HepG2 (cell line): Measurements from ENCODE around the gene PCIF1. TPM values are rescaled to one million over a fixed set of nuclear protein-coding genes. Genes with fewer than 3 reads are reported as not detected.

Source experiments
- ARHGAP35 ChIP-seq: sonication (generic); formaldehyde crosslinking; IDR thresholded peaks from 2 replicates; pipeline ENCODE4 v1.9.0; 2022; ENCODE audit warnings: mild to moderate bottlenecking, inconsistent platforms, moderate library complexity, missing genetic modification reagents, borderline replicate concordance
- ATF7 ChIP-seq, 2 experiments: fragments of 450-650 bp in 1 of 2; sonication (generic) in 1 of 2; formaldehyde crosslinking in 1 of 2; IDR thresholded peaks; 2 replicates each; pipeline versions ENCODE4 v1.4.0 to v1.6.1; 2016 to 2020; ENCODE audit warnings: antibody characterized with exemption in 1 of 2, mild to moderate bottlenecking in 1 of 2, missing genetic modification reagents in 1 of 2
- HOXA5 ChIP-seq: sonication (generic); formaldehyde crosslinking; IDR thresholded peaks from 2 replicates; pipeline ENCODE4 v1.4.0; 2020; ENCODE audit warnings: missing genetic modification reagents
- MATR3 ChIP-seq: sonication (generic); formaldehyde crosslinking; IDR thresholded peaks from 2 replicates; pipeline ENCODE4 v1.4.0; 2020; ENCODE audit warnings: missing genetic modification reagents
- MED8 ChIP-seq: sonication (generic); formaldehyde crosslinking; IDR thresholded peaks from 2 replicates; pipeline ENCODE4 v1.8.1; 2023; ENCODE audit warnings: mild to moderate bottlenecking, missing genetic modification reagents; ENCODE audit not compliant: insufficient replicate concordance
- NBN ChIP-seq: fragments of 450-650 bp; conservative IDR thresholded peaks from 2 replicates; pipeline ENCODE4 v1.6.1; 2017
- NR3C1 ChIP-seq: sonication (generic); formaldehyde crosslinking; IDR thresholded peaks from 2 replicates; pipeline ENCODE4 v1.4.0; 2020; ENCODE audit warnings: missing genetic modification reagents
- RBM39 ChIP-seq: fragments of 200-400 bp; formaldehyde crosslinking; IDR thresholded peaks from one replicate; pipeline ENCODE4 v1.6.1; 2018; ENCODE audit warnings: antibody characterized with exemption, mild to moderate bottlenecking, low read depth, low read length; ENCODE audit not compliant: poor library complexity, severe bottlenecking
- SIX1 ChIP-seq: sonication (generic); formaldehyde crosslinking; IDR thresholded peaks from 2 replicates; pipeline ENCODE4 v1.4.0; 2020; ENCODE audit warnings: missing genetic modification reagents, borderline replicate concordance
- SPEN ChIP-seq: sonication (generic); formaldehyde crosslinking; IDR thresholded peaks from 2 replicates; pipeline ENCODE4 v1.5.1; 2020; ENCODE audit warnings: low read depth, mild to moderate bottlenecking, missing genetic modification reagents
- ZNF10 ChIP-seq: sonication (generic); formaldehyde crosslinking; IDR thresholded peaks from 2 replicates; pipeline ENCODE4 v1.4.0; 2020; ENCODE audit warnings: mild to moderate bottlenecking, low read depth, missing genetic modification reagents, borderline replicate concordance
- ZNF253 ChIP-seq: sonication (generic); formaldehyde crosslinking; IDR thresholded peaks from 2 replicates; pipeline ENCODE4 v1.8.0; 2022; ENCODE audit warnings: mild to moderate bottlenecking, missing genetic modification reagents, borderline replicate concordance
- ZNF292 ChIP-seq: sonication (generic); formaldehyde crosslinking; IDR thresholded peaks from 2 replicates; pipeline ENCODE4 v1.8.1; 2022; ENCODE audit warnings: mild to moderate bottlenecking, low read depth, missing genetic modification reagents, borderline replicate concordance
- ZNF660 ChIP-seq: sonication (generic); formaldehyde crosslinking; IDR thresholded peaks from 2 replicates; pipeline ENCODE4 v1.5.1; 2020; ENCODE audit warnings: mild to moderate bottlenecking, low read depth, missing genetic modification reagents, borderline replicate concordance
- ZNF674 ChIP-seq: sonication (generic); formaldehyde crosslinking; IDR thresholded peaks from 2 replicates; pipeline ENCODE4 v1.5.0; 2020; ENCODE audit warnings: low read depth, mild to moderate bottlenecking, missing genetic modification reagents
- ZNF773 ChIP-seq: sonication (generic); formaldehyde crosslinking; IDR thresholded peaks from 2 replicates; pipeline ENCODE4 v1.4.0; 2020; ENCODE audit warnings: missing genetic modification reagents, borderline replicate concordance
- ZNF780A ChIP-seq: sonication (generic); formaldehyde crosslinking; IDR thresholded peaks from 2 replicates; pipeline ENCODE4 v1.8.0; 2022; ENCODE audit warnings: mild to moderate bottlenecking, missing genetic modification reagents, moderate library complexity
- ZNF816 ChIP-seq: sonication (generic); formaldehyde crosslinking; IDR thresholded peaks from 2 replicates; pipeline ENCODE4 v1.8.0; 2022; ENCODE audit warnings: missing genetic modification reagents, mild to moderate bottlenecking, borderline replicate concordance
- polyA plus RNA-seq, 8 experiments: library from polyadenylated mRNA; depleted of rRNA in 3 of 8; stranded (reverse) in 7 of 8; unstranded in 1 of 8; fragments of >200 nt; fragmentation: Illumina TruSeq in 4 of 8; extraction: Trizol in 4 of 8; gene quantifications; 2 replicates each; pipeline versions ENCODE4 v1.2.1 to v1.2.3, GENCODE V29; 2011 to 2016; ENCODE audit warnings: low read depth in 4 of 8, missing spikeins in 1 of 8, mixed read lengths in 1 of 8; ENCODE audit not compliant: insufficient read depth in 1 of 8
- total RNA-seq, 5 experiments: library from RNA; depleted of rRNA; stranded (reverse); fragments of >200 nt; fragmentation: Illumina TruSeq; extraction: Trizol; gene quantifications; 2 replicates each; pipeline ENCODE4 v1.2.3, GENCODE V29; 2016; ENCODE audit warnings: low read depth in 1 of 5
- TF ChIP-seq, protein P1 (sequence below): sonication (generic); formaldehyde crosslinking; IDR thresholded peaks from 2 replicates; pipeline ENCODE4 v1.4.0; 2020; ENCODE audit warnings: missing genetic modification reagents
- TF ChIP-seq, protein P2 (sequence below): sonication (generic); formaldehyde crosslinking; IDR thresholded peaks from 2 replicates; pipeline ENCODE4 v1.8.1; 2023; ENCODE audit warnings: mild to moderate bottlenecking, inconsistent platforms, moderate library complexity, missing genetic modification reagents, borderline replicate concordance
- TF ChIP-seq, protein P3 (sequence below): sonication (generic); formaldehyde crosslinking; conservative IDR thresholded peaks from 2 replicates; pipeline ENCODE4 v1.4.0; 2020; ENCODE audit warnings: missing genetic modification reagents

The PCIF1 gene
- total and polyA plus RNA-seq, 2 of the 13 experiments (the other 11 are each of a cell fraction or from before 2014, with no cell fraction given), result 20.9 to 24.4 TPM

DNA sequence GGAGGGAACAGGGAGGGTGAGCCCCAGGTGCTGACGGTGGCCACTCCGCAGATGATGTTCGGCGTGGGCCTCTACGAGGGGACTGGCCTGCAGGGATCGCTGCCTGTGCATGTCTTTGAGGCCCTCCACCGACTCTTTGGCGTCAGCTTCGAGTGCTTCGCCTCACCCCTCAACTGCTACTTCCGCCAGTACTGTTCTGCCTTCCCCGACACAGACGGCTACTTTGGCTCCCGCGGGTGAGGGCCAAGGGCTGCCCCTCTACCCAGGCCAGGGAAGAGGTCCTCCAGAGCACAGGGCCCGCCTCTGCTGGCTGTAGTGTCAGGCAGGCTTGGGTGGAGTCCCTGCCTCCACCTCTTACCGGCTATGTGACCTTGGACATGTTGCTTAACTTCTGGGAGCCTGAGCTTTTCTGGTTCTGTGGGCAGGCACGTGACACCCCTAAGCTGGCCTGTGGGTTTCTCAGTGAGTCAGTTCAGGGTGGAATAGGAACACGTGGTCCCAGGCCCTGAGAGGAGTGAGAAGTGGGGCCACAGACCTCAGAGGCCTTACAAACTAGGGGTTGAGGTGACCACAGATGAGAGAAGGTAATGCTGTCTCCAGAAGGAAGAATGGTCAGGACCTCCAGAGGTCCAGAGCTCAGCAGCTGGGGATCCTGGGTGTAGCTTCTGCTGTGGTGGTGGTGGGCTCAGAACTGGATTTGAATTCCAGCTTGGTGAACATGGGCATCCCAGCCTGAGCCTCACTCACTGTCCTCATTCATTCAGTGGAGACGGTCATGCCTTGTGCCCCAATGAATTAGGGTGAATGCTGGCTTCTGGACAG, 11.9 kb downstream of the PCIF1 start (continued):
- TF ChIP-seq, protein P1, sequence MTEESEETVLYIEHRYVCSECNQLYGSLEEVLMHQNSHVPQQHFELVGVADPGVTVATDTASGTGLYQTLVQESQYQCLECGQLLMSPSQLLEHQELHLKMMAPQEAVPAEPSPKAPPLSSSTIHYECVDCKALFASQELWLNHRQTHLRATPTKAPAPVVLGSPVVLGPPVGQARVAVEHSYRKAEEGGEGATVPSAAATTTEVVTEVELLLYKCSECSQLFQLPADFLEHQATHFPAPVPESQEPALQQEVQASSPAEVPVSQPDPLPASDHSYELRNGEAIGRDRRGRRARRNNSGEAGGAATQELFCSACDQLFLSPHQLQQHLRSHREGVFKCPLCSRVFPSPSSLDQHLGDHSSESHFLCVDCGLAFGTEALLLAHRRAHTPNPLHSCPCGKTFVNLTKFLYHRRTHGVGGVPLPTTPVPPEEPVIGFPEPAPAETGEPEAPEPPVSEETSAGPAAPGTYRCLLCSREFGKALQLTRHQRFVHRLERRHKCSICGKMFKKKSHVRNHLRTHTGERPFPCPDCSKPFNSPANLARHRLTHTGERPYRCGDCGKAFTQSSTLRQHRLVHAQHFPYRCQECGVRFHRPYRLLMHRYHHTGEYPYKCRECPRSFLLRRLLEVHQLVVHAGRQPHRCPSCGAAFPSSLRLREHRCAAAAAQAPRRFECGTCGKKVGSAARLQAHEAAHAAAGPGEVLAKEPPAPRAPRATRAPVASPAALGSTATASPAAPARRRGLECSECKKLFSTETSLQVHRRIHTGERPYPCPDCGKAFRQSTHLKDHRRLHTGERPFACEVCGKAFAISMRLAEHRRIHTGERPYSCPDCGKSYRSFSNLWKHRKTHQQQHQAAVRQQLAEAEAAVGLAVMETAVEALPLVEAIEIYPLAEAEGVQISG, result peak; percentile 93
- TF ChIP-seq, protein P2, sequence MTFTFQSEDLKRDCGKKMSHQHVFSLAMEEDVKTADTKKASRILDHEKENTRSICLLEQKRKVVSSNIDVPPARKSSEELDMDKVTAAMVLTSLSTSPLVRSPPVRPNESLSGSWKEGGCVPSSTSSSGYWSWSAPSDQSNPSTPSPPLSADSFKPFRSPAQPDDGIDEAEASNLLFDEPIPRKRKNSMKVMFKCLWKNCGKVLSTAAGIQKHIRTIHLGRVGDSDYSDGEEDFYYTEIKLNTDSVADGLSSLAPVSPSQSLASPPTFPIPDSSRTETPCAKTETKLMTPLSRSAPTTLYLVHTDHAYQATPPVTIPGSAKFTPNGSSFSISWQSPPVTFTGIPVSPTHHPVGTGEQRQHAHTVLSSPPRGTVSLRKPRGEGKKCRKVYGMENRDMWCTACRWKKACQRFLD (CRISPR knock-in tag), result no peak
- TF ChIP-seq MATR3 (no peak), ATF7 (IDR thresholded peaks at IDR 0.05) (no peak), ATF7 (CRISPR knock-in tag; IDR thresholded peaks at IDR 0.05) (peak; percentile 40; the same call in 1 of the 2 replicates), SPEN (CRISPR knock-in tag) (peak; percentile 69; the same call in 1 of the 2 replicates), ZNF10 (no peak), HOXA5 (CRISPR knock-in tag) (peak; percentile 95), SIX1 (CRISPR knock-in tag) (peak; percentile 52; the same call in 1 of the 2 replicates), ZNF674 (CRISPR knock-in tag) (no peak), RBM39 (peak; percentile 82), ZNF816 (CRISPR knock-in tag) (no peak), MED8 (CRISPR knock-in tag) (peak; percentile 95), ARHGAP35 (CRISPR knock-in tag) (peak; percentile 18; the same call in 1 of the 2 replicates), NBN (no peak), ZNF773 (CRISPR knock-in tag) (no peak), ZNF292 (CRISPR knock-in tag) (no peak; the same call in 1 of the 2 replicates), ZNF660 (no peak; the same call in 1 of the 2 replicates), NR3C1 (CRISPR knock-in tag) (no peak), ZNF253 (CRISPR knock-in tag) (0 out of 2 replicates have a peak, but pooled peaks have one; percentile 23), ZNF780A (CRISPR knock-in tag) (no peak)
- TF ChIP-seq, protein P3, sequence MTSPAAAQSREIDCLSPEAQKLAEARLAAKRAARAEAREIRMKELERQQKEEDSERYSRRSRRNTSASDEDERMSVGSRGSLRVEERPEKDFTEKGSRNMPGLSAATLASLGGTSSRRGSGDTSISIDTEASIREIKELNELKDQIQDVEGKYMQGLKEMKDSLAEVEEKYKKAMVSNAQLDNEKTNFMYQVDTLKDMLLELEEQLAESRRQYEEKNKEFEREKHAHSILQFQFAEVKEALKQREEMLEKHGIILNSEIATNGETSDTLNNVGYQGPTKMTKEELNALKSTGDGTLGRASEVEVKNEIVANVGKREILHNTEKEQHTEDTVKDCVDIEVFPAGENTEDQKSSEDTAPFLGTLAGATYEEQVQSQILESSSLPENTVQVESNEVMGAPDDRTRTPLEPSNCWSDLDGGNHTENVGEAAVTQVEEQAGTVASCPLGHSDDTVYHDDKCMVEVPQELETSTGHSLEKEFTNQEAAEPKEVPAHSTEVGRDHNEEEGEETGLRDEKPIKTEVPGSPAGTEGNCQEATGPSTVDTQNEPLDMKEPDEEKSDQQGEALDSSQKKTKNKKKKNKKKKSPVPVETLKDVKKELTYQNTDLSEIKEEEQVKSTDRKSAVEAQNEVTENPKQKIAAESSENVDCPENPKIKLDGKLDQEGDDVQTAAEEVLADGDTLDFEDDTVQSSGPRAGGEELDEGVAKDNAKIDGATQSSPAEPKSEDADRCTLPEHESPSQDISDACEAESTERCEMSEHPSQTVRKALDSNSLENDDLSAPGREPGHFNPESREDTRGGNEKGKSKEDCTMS (CRISPR knock-in tag), result no peak
